Measurements from ENCODE around the gene HOXA13.

DNA sequence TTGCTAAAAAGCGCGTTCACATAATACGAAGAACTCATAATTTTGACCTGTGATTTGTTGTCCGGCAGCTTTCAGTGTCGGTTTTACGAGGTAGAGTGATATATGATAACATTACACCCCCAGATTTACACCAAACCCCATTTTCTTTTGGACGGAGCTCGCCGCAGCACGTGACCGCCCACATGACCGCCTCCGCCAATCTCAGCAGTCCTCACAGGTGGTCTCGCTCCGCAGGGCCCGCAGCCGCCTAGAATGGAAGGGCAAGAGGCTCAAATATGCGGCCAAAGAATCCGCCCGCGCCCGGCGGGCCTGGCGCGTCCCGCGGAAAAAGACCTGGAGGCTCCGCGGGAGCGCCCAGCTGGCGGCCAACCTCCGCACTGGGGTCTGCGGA is 43.4 kb downstream of the HOXA13 start, which contains the start of gene HOXA7:
- TF ChIP-seq, protein P1, sequence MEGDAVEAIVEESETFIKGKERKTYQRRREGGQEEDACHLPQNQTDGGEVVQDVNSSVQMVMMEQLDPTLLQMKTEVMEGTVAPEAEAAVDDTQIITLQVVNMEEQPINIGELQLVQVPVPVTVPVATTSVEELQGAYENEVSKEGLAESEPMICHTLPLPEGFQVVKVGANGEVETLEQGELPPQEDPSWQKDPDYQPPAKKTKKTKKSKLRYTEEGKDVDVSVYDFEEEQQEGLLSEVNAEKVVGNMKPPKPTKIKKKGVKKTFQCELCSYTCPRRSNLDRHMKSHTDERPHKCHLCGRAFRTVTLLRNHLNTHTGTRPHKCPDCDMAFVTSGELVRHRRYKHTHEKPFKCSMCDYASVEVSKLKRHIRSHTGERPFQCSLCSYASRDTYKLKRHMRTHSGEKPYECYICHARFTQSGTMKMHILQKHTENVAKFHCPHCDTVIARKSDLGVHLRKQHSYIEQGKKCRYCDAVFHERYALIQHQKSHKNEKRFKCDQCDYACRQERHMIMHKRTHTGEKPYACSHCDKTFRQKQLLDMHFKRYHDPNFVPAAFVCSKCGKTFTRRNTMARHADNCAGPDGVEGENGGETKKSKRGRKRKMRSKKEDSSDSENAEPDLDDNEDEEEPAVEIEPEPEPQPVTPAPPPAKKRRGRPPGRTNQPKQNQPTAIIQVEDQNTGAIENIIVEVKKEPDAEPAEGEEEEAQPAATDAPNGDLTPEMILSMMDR (conservative IDR thresholded peaks at IDR 0.05; ENCODE audit: low read depth, low read length), result no peak
- no peak for TF ChIP-seq EZH2 (IDR thresholded peaks at IDR 0.05; ENCODE audit: low read length, unreplicated experiment)

All from PC-3 (cell line).